HG02642 (cell line): Measurements from ENCODE around the gene JMJD7.
A peak's percentile ranks its signal among the peaks of the same experiment; 100 is the strongest.
"Not testable (repeated sequence)": the region's sequence is repeated elsewhere in the genome, so short reads cannot be mapped to it uniquely, and the experiment has no call there.

Source experiments
- ATAC-seq: cut with Tn5 transposase; IDR thresholded peaks from one replicate; pipeline ENCODE4 v1.9.1; 2021; ENCODE audit warnings: mild to moderate bottlenecking; ENCODE audit not compliant: unreplicated experiment, poor library complexity

The JMJD7 gene

GRCh38 chr15:41819455-41820050 lies 8.3 kb upstream of the JMJD7 start:
- ATAC-seq: no peak

GRCh38 chr15:41820791-41821423 lies 7.0 kb upstream of the JMJD7 start:
- ATAC-seq: no peak

- no peak for ATAC-seq
Measured at GRCh38 chr15:41821831-41822230, 6.1 kb upstream of the JMJD7 start.

GRCh38 chr15:41822471-41822870 lies 5.4 kb upstream of the JMJD7 start:
- no peak for ATAC-seq

- no peak for ATAC-seq
Measured at GRCh38 chr15:41822957-41823356, 4.9 kb upstream of the JMJD7 start.

- ATAC-seq: no peak
Measured at GRCh38 chr15:41823502-41823901, 4.4 kb upstream of the JMJD7 start.

GRCh38 chr15:41824062-41824745 lies 3.7 kb upstream of the JMJD7 start:
- no peak for ATAC-seq

GRCh38 chr15:41825145-41825544 lies 2.7 kb upstream of the JMJD7 start:
- no peak for ATAC-seq

- ATAC-seq: no peak
Measured at GRCh38 chr15:41825572-41826535, 2.0 kb upstream of the JMJD7 start.

- peak; percentile 4 for ATAC-seq
Measured at GRCh38 chr15:41827290-41827879, 507 bp upstream of the JMJD7 start.

GRCh38 chr15:41828807-41829141 lies 882 bp downstream of the JMJD7 start:
- no peak for ATAC-seq

- no peak for ATAC-seq
Measured at GRCh38 chr15:41829959-41830646, 2.2 kb downstream of the JMJD7 start.

GRCh38 chr15:41831291-41831690 lies 3.4 kb downstream of the JMJD7 start:
- ATAC-seq: not testable (repeated sequence)

GRCh38 chr15:41832208-41832607 lies 4.3 kb downstream of the JMJD7 start:
- ATAC-seq: no peak

- no peak for ATAC-seq
Measured at GRCh38 chr15:41832875-41833274, 5.0 kb downstream of the JMJD7 start.

- no peak for ATAC-seq
Measured at GRCh38 chr15:41834096-41834495, 6.2 kb downstream of the JMJD7 start.

- no peak for ATAC-seq
Measured at GRCh38 chr15:41836073-41836472, 8.2 kb downstream of the JMJD7 start.

- no peak for ATAC-seq
Measured at GRCh38 chr15:41836713-41837454, 9.0 kb downstream of the JMJD7 start.

GRCh38 chr15:41838400-41838897 lies 10.6 kb downstream of the JMJD7 start, which contains the start of gene PLA2G4B:
Gene PLA2G4B, plus strand, starts transcription at chr15:41838847. Its CDS starts 67 bp downstream, at chr15:41838914.
- ATAC-seq: no peak
